ENCODE data around the gene PCDHGC4. TPM values are rescaled to one million over a fixed set of nuclear protein-coding genes. Genes with fewer than 3 reads are reported as not detected.

The PCDHGC4 gene
- total RNA-seq (2021) (3.6 and 3.8 TPM in 2 replicates), Bru-seq, nascent RNA (percentile 77 among the genes with signal in this experiment), BruChase-seq, experiment 1, labeled RNA remaining after a 2-hour chase (percentile 74 among the genes with signal in this experiment), BruChase-seq, experiment 2, labeled RNA remaining after a 6-hour chase (percentile 77 among the genes with signal in this experiment)
- long read RNA-seq: 0 reads

GRCh38 chr5:141484641-141485311, at the start of gene PCDHGC4:
TSS of gene PCDHGC4 (plus strand) at chr5:141485030. CDS start at chr5:141485174, 144 bp downstream.
- no TSS peak for BruUV-seq (replicated peaks)
- Histone ChIP-seq H3K36me3 (ENCODE audit: insufficient read depth, low read length, poor library complexity, severe bottlenecking) (peaks cover 5% of the 10 kb centered on the region), H3K4me1 (ENCODE audit: insufficient read depth, low read length, poor library complexity, severe bottlenecking) (peaks cover 36% of the 10 kb centered on the region), H3K9me3 (ENCODE audit: low read depth, low read length, poor library complexity, severe bottlenecking) (no peaks in the 10 kb centered on the region), H3K27ac (ENCODE audit: low read depth, low read length, poor library complexity, severe bottlenecking) (no peak within 1 kb of the TSS), H3K4me3 (ENCODE audit: low read depth, low read length, poor library complexity, severe bottlenecking) (no peak within 1 kb of the TSS), H3K27me3 (replicated peaks; ENCODE audit: insufficient read depth, low read depth, low read length, poor library complexity) (no peaks in the 10 kb centered on the region)
- DNase-seq (ENCODE audit: low spot score): no peak
- intact Hi-C loops (cut with micrococcal nuclease; ENCODE audit: unreplicated experiment): no loop called here
- ChIA-PET POLR2A (ENCODE audit: low non-redundant PET) (interaction anchor here (1.2 kb wide), 1 partner anchor 9 kb away, joined by 3 read pairs; the partner anchor contains the start of gene PCDHGC3), CTCF (no interaction called here)
- TF ChIP-seq EZH2 (IDR thresholded peaks at IDR 0.05; ENCODE audit: borderline replicate concordance, low read depth, low read length, poor library complexity, severe bottlenecking) (no peak), CTCF (conservative IDR thresholded peaks at IDR 0.05; ENCODE audit: low read depth, low read length) (no peak)

- Histone ChIP-seq H3K4me3 (ENCODE audit: low read depth, low read length, poor library complexity, severe bottlenecking) (no peak overlapping the region), H3K9me3 (ENCODE audit: low read depth, low read length, poor library complexity, severe bottlenecking) (peaks cover 11% of the 10 kb centered on the region), H3K36me3 (ENCODE audit: insufficient read depth, low read length, poor library complexity, severe bottlenecking) (peaks cover 8% of the 10 kb centered on the region), H3K27ac (ENCODE audit: low read depth, low read length, poor library complexity, severe bottlenecking) (no peak overlapping the region), H3K27me3 (replicated peaks; ENCODE audit: insufficient read depth, low read depth, low read length, poor library complexity) (no peaks in the 10 kb centered on the region), H3K4me1 (ENCODE audit: insufficient read depth, low read length, poor library complexity, severe bottlenecking) (no peaks in the 10 kb centered on the region)
- TF ChIP-seq EZH2 (IDR thresholded peaks at IDR 0.05; ENCODE audit: borderline replicate concordance, low read depth, low read length, poor library complexity, severe bottlenecking) (no peak), CTCF (conservative IDR thresholded peaks at IDR 0.05; ENCODE audit: low read depth, low read length) (no peak)
- CTCF ChIA-PET: no interaction called here
- POLR2A ChIA-PET (ENCODE audit: low non-redundant PET): no interaction called here
- intact Hi-C loops (cut with micrococcal nuclease; ENCODE audit: unreplicated experiment): no loop called here
- DNase-seq (ENCODE audit: low spot score): no peak
- no TSS peak for BruUV-seq (replicated peaks)
Measured at GRCh38 chr5:141437221-141437620, 47.6 kb upstream of the PCDHGC4 start.

- no peaks in the 10 kb centered on the region for H3K27me3 ChIP-seq (replicated peaks; ENCODE audit: insufficient read depth, low read depth, low read length, poor library complexity)
- DNase-seq (ENCODE audit: low spot score): no peak
- no peak overlapping the region for H3K27ac ChIP-seq (ENCODE audit: low read depth, low read length, poor library complexity, severe bottlenecking)
- no peaks in the 10 kb centered on the region for H3K4me1 ChIP-seq (ENCODE audit: insufficient read depth, low read length, poor library complexity, severe bottlenecking)
- intact Hi-C loops (cut with micrococcal nuclease; ENCODE audit: unreplicated experiment): no loop called here
- no peak overlapping the region for H3K4me3 ChIP-seq (ENCODE audit: low read depth, low read length, poor library complexity, severe bottlenecking)
- BruUV-seq (replicated peaks): no TSS peak
- no peak for TF ChIP-seq EZH2 (IDR thresholded peaks at IDR 0.05; ENCODE audit: borderline replicate concordance, low read depth, low read length, poor library complexity, severe bottlenecking)
- ChIA-PET POLR2A (ENCODE audit: low non-redundant PET) (no interaction called here), CTCF (interaction anchor here (0.7 kb wide), 1 partner anchor 54 kb away, joined by 5 read pairs; no protein-coding TSS in a partner anchor)
- H3K9me3 ChIP-seq (ENCODE audit: low read depth, low read length, poor library complexity, severe bottlenecking): peaks cover 11% of the 10 kb centered on the region
- no peaks in the 10 kb centered on the region for H3K36me3 ChIP-seq (ENCODE audit: insufficient read depth, low read length, poor library complexity, severe bottlenecking)
Measured at GRCh38 chr5:141439411-141440141, 45.3 kb upstream of the PCDHGC4 start.

Measured in A673 (cell line).